Amygdala (tissue), 56 donors: Measurements from ENCODE around the gene CREB3.
A peak's percentile ranks its signal among the peaks of the same experiment; 100 is the strongest.

ENCODE experiments used
- DNase-seq, 56 donors: peaks; one replicate each; lab custom pipeline; 2025; lab: John Stamatoyannopoulos, UW

The CREB3 gene

DNA sequence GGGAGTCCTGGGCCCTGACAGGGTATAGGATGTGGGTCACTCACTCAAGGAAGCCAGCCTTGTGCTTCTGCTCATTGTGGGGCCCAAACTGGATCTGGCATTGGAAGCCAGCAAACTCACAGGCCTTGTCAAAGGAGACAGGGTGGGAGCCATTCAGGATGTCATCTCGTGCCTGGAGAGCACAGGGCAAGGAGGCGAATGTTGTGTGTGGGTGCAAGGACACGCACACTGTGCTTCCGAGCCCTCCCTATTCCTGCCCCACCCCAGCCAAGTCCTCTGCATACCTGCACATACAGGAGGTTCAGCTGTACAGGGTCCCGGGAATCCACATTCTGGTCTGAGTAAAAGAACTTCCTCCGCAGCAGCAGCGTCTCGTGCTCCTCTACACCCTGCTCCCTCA, 8.6 kb upstream of the CREB3 start:
- no peak for DNase-seq

DNA sequence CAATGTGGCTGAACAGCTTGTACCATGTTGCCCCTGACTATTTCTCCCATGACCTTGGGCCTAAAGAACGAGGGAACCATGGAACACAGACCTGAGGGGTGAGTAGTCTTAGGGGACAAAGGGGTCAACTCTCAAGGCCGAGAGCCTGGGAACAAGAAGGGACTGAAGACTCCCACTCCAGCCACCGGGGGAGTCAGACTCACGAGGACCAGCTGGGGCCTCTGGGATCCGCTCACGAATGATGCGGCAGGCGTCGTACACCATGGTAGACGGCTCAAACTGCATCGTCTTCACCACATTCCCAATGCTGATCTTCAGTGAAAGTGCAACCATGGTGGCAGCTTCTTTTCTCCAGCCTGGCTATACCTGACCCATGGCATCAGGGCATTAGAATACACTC, 7.1 kb upstream of the CREB3 start:
- DNase-seq = no peak

DNA sequence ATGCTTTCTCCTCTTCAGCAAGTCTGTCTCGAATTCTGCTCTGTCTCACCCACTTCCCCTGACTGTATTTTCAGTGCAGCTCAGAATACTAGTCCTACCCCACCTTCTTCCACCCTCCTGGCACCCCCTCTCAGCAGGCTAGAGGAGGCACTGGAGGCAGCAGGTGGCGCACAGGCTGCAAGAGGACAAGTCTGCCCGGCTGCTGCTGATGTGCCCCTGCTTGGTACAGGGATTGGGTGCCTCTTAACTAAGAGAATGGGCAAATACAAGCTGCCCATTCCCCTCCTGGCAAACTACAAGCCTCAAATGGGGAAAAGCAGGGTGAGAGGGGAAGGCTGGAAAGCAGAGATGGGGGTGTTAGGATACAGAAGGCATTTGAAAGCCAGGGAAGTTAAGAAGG, 5.5 kb upstream of the CREB3 start:
- peak in 24 of 56 donors; percentile 8 to 65 (median 28) for DNase-seq

DNA sequence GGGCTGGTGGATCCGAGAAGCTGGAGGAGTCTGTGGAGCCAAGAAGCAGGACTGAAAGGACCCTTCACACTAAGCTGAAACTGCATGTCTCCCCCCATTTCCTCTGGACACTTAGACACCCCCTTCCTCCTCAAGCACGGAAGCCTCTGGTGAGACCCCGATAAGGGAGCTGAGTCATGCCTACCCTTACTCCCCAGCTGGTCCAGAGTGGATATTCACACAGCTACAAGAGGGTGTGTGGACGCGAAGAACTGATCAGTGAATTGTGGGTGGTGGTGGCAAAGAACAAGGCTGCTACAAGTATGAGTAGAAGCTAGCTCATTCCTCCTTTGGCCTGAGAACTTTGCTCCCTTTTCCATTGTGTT, 4.8 kb upstream of the CREB3 start:
- no peak for DNase-seq

DNA sequence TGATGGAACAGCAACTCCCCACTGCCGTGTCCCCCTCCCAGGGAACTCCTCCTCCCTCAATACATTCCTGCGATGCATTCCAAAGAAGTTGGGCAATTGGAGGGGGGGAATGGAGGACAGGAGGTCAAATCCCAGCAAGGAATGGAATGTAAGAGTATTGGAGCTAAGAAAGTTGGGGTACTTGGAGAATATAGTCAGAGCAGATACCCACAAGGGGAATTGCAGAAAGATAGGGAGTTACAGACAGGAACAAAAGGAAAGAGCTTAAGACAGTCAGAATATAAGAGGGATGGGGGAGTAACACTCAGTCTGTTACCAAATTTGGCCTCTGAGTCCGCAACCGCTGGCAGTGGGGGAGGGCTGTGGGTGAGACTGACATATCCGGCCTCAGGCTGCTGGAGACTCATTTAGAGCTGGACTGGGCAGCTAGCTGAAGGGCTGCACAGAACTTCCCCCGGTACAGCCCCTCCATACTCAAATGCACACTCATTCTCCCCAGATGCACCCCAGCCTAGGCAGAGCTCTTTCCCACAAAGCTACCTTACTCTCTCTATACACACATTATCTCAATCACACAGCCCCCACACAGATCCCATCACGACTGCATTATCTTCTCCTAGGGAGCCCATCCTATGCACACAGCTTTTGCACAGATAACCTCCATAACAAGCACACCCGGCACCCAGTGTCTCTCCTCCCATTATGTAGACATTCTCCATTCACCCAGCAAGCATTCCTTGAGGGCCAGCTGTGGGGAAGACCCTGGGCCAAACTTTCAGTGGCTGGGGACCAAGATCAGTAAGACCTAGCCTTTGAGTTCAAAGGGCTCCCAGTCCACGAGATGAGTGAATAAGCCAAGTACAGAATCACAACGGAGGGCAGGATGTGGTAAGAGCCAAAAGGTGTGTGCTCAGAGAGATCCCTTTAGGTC, 4.2 kb upstream of the CREB3 start:
- DNase-seq = peak in 24 of 56 donors; percentile 6 to 51 (median 18)

DNA sequence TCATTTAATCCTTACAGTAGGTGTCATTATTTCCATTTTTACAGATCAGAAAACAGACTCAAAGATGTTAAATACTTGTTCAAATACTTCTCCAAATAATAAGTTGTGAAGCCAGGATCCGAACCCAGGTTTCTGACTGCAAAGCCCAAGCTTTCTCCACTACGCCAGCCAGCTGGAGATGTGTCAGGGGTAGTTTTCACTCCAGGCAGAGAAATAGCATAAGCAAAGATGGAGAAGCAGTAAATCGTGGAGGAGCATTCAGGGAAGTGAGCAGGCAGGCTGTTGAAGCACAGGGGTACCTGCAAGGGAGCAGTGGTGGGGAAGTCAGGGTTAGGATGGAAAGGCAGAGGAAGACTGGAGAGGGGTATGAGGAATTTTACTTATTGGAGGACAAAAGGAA, 3.4 kb upstream of the CREB3 start:
- peak in 2 of 56 donors; percentile 7 to 13 for DNase-seq

DNA sequence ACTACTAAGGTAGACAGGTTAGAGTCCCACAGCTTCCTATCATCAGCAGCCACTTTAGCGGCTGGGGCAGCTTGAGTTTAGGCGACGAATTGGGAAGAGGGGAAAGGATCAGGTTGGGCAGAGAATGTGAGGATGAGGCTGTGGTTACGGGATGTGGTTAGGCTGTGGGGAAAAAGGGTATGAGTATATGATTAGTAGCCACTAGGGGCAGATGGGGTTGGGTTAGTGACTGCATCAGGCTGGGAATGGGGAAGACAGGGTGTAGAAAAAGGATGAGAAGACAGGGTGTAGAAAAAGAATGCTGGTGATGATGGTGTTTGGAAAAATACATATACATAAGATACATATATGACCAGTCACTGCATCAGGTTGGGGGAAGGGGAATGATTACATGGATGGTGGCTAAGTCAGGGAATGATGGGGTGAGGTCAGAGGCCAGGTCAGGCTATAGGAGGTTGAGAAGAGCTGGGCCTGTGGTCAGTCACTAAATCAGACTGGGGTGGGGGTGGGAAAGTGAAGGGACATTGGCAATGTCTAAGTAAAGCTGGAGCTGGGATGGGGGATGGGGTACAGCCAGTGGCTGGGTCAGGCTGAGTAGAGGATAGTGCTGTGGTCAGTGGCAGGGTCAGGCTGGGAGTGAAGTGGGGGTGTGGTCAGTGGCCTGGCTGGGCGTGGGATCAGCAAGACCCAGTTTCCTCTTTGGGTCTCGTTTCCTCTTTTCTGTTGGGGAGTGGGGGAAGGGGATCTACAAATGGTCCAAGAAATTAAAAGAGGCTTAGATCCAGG, 2.6 kb upstream of the CREB3 start:
- DNase-seq = peak in 25 of 56 donors; percentile 6 to 42 (median 19)

DNA sequence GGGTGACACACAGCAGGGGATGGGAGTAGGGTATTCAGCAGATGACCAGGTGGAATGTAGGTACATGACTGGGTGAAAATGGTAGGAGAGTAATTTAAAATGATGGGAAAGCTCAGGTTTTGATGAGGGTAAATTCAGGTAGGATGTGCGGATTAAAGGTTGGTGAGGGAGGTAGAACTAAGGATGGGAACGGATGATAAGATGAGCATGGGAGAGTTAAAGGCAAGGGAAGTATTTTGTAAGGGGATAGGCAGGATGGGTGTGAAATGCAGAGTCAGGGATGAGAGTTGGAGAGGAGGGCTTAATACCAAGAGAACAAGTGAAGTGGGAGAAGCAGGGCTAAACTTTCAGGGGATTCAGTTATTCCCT, 2.0 kb upstream of the CREB3 start:
- no peak for DNase-seq

DNA sequence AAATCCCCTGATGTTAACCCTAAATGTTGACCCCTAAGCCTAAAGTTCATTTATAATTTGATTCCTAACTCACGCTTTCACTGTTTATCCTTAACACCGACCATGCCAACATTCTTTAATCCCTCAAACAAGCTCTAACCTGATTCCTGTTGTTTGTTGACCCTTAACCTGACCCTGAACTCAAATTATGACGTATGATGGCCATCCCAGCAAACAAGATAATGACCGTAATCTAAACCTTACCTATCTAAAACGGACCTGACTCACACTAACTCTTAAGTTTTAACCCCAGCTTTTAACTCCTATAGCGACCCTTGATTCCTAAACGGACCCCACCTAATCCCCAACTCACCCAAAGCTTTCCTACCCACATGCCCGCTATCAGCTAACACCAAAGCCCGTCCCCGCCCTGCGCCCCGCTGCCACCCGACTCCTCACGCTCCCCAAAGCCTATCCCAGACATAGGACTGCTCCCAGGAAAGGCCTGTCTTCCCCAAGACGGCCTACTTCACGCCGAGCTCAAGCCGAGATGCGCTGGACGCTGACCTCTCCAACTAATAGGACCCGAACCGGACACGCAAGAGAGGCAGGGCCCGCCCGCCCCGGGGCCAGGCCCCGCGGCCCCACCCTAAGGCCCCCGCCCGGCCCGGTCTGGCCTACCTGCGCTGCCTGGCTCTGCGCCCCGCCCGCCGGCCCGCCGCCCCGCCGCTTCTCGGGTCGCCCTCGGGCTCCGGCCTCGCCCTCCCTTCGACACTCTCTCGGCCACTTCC, 866 bp upstream of the CREB3 start:
- DNase-seq = peak in 2 of 56 donors; percentile 60 to 68

DNA sequence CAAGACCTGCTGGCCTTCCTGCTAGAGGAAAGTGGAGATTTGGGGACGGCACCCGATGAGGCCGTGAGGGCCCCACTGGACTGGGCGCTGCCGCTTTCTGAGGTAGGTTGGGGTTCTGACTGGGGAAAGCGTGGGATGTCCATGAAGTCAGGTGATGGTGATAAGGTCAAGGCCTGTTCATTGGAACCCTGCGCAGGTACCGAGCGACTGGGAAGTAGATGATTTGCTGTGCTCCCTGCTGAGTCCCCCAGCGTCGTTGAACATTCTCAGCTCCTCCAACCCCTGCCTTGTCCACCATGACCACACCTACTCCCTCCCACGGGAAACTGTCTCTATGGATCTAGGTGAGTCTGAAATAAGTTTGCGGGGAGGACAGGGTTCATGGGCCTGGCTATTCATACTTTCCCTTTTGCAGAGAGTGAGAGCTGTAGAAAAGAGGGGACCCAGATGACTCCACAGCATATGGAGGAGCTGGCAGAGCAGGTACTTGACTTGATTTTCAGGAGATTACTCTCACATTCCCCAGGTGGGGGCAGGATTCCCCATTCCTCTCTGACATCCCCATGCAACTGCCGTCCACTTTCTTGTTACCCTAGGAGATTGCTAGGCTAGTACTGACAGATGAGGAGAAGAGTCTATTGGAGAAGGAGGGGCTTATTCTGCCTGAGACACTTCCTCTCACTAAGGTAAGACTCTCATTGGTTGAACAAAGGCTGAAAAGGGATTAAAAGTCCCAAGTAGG, 505 bp downstream of the CREB3 start:
- DNase-seq = peak in 6 of 56 donors; percentile 10 to 59 (median 50)

DNA sequence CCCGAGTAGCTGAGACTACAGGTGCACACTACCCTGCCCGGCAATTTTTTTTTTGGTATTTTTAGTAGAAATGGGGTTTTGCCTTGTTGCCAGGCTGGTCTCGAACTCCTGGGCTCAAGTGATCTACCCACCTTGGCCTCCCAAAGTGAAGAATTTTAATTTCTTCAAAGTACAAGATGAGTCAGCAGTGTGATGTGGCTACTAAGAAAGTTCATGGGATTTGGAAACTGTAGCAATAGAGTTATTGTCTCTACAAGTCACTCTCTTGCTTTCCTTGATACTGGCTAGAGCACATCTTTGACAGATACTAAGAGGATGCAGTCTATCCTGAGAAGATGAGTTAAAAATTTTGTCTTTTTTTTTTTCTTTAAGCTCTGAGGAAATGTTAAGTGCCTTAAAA, 1.6 kb downstream of the CREB3 start:
- DNase-seq = no peak

DNA sequence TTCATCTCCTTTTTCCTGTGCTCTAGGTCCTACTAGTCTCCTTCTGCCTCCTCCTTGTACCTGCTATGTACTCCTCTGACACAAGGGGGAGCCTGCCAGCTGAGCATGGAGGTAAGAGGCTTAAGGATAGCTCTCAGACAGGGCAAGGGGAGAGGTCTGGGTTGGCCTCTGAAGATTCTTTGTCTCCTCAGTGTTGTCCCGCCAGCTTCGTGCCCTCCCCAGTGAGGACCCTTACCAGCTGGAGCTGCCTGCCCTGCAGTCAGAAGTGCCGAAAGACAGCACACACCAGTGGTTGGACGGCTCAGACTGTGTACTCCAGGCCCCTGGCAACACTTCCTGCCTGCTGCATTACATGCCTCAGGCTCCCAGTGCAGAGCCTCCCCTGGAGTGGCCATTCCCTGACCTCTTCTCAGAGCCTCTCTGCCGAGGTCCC, 3.8 kb downstream of the CREB3 start:
- peak in 23 of 56 donors; percentile 5 to 41 (median 18) for DNase-seq

DNA sequence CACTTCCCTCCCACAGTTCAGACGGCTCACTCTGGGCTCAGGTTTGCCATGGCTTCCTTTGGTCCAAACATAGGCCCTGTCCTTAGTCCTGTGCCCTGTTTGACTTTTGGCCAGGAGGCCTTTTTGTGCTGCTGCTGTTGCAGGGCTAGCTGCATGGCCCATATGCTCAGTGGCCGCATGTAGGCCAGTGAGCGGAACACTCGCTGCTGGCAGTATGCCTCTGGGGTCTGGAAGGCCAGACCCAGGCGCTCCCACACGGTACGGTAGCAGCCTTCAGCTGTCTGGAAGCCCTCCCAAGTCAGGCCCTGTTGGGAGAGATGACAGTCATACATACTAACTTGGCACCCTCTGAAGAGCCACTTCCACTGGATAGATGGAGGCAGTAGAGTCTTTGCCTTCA, 4.7 kb downstream of the CREB3 start:
- no peak for DNase-seq

DNA sequence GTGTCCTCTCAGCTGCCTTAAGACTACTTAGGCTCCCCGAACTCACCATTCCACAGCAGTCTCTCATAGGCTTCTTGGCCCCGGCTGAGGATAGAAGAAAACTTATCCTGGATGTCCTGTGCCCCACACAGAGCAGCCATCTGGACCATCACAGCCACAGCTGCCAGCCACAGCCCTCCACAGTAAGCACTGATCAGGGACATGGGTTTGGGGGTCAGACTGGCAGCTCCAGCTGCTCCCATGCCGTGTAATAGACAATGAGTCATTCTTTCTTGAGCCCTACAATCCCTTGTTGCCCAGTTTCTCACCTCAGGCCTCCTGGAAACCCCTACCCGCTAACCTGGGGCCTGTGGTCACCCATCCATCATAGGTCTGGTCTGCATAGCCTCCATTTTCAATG, 5.7 kb downstream of the CREB3 start:
- DNase-seq = no peak

DNA sequence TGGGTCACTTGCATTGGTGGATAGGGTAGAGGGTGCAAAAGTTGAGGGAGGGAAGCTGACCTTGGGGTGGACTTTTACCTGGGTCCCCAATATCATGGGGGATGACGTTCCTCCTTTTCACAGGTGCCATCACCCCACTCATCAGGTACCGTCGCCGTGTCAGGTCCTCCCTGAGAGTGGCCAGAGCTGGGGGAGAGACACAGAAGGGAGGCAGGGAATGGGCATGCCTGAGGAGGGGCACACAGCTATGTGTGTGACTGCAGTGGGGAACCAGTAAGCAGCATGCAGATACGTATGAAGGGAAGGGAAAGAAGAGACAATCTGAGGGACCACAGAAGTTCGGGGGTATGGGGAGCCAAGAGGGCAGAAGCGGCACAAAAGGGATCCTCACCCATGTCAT, 6.5 kb downstream of the CREB3 start:
- DNase-seq = no peak

DNA sequence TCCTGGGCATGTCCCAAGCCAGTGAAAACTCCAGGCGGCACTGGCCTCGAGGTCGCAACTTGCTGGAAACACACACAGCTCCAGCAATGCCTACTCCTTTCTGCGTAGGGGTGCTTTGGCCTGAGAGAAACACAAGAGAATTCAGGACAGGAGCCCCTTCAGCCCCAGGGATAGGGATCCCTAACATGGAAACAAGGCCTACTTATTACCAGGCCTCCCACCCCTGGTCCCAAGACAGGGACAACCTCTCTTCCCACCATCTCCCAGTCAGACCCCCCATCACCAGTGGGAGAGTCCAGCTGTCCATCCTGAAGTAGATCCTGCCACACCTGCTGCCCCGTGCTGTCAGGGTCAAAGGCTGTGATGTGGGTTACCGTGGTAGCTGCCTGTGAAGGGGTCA, 7.8 kb downstream of the CREB3 start:
- no peak for DNase-seq

DNA sequence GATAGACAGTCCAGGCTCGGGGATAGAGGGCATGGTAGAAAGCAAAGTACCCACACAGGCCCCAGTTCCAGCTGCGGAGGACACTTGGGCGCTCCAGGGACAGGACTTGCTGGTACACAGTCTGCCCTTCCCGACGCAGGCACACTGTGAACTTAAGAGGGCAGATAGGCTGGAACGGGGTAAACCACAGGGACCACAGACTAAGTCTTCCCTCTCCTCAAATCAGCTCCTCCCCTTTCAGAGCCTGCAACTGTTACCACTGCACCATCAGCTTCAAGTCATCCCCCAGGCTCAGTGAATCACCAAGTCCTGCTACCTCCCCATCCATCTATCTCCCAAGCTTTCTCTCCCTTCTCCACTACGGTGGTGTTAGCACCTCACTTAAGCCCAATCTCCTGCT, 9.3 kb downstream of the CREB3 start:
- no peak for DNase-seq

DNA sequence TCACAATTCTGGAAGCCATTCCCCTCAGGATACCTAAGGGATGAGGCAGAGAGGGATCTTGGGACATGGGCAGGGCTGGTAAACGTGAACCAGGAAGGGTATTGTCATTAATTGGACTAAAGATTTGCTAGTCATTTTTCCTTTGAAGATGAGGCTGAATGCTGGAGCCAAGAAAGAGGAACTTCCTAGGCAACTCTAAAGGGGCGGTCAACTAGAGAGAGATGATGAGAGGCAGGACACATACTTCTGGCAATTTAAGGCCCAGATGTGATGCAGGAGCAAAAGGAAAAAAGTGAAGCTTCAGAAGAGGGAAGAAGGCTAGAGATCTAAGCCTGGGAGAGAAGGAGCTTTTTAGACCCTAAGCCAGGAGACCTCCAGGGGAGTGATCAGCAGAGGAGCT, 11.0 kb downstream of the CREB3 start:
- no peak for DNase-seq

DNA sequence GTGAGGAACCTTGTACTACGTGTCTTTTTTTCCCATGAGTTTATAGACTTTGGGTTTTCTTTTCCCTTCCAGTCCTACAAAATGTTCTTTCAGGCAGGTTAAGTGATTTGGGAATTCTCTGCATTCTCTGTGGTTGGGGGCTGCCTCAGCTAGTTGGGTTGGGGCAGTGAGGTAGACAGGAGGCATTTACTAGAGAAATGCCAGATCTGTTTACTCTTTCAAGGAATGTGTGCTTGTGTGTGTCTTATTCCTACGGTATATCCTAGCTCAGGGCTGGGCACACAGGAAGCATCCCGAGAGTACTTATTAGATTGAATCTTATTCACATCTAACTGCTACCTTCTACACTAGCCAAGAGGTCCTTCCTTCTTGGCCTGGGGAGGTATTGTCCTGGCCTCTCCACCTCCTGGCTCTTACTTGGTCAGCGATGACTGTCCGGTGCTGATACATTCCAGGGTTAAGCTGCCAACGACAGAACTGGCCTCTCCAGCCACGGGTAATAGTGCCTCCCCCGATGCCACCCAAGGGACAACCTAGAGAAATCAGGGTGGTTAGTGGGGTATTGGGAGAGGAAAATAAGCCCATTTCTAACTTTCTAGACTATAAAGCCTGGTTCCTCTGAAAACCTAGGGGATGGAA, 11.5 kb downstream of the CREB3 start:
- DNase-seq = no peak

DNA sequence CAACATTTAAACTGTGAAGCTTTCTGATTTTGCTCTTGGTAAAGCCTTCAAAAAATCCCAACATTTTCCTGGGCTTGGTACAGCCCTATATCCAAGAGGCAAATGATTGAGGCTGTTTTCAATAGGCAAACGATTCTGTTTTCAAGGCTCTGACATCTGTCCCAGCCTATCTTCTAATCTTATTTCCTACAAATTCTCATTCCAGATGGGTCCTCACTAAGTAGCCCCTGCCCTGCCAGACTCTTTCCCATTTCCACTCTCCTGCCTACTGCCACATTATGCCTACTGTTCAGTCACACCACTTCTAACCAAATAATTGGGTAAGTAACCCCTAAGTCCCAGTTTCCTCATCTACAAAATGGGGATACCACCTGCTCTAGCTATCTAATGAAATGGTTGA, 13.1 kb downstream of the CREB3 start:
- no peak for DNase-seq
